ENCODE measurements around the gene NUFIP1.
"Not testable (repeated sequence)": the region's sequence is repeated elsewhere in the genome, so short reads cannot be mapped to it uniquely, and the experiment has no call there.

NUFIP1 gene

DNA sequence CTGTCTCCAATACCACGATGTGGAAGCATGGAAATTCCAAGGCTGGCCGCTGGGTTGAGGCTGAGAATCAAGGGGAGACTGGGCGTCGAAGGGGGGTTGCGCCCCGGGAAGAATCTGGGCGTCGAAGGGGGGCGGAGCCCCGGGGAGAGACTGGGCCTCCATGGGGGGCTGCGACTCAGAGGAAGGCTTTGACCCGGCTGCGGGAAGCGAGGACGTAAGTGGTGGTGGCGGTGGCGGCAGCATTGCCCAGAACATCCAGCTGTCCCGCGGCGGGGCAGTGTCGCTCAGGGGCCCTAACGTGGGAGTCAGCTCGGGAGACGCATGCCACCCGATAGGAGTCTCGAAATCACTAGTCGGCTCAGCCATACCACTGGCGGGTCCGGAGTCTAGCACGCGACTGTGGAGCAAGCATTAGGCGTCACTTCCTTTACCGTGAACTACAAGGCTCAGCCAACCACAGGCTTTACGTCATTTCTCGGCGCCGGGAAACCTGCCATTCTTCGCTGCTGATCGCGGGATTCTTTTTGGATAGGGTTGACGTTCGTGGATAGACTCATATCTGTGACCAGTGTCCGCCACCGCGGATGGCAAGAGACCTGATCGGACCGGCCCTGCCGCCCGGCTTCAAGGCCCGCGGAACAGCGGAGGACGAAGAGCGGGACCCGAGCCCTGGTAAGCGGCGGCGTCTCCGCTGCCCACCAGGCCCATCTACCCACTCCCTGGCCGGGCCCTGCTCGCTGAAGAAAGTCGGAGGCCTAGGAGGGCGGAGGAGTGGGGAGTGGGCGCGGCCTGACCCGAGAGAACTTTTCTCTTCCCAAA lies at the start of gene NUFIP1, which contains the start of gene GPALPP1:
Gene NUFIP1 (minus strand): TSS at position 401 of the 819 bp plus-strand sequence. CDS start 35 bp downstream, at position 366.
Gene GPALPP1 (plus strand): TSS at position 468 of the 819 bp plus-strand sequence. CDS start 117 bp downstream, at position 585.
- TF ChIP-seq POLR2AphosphoS5 (IDR thresholded peaks at IDR 0.05; ENCODE audit: borderline replicate concordance, low read depth, low read length) (peak; percentile 89), FOXP2 (optimal IDR thresholded peaks at IDR 0.05; ENCODE audit: control extremely low read depth, extremely low read length, insufficient read depth) (no peak)
- H3K9me3 ChIP-seq (ENCODE audit: low read depth, low read length), result no peaks in the 10 kb centered on the region
- H3K27ac ChIP-seq, result no peak within 1 kb of the TSS; the same call in 1 of the 2 replicates
- DNase-seq (ENCODE audit: low read depth, low spot score), result peak; percentile 79
- peak within 1 kb of the TSS; percentile 97 for H3K9ac ChIP-seq (ENCODE audit: insufficient read length)
- peak within 1 kb of the TSS; percentile 100 for H3K4me3 ChIP-seq
- H3K36me3 ChIP-seq (ENCODE audit: insufficient read depth, low read length), result peaks cover 20% of the 10 kb centered on the region

DNA sequence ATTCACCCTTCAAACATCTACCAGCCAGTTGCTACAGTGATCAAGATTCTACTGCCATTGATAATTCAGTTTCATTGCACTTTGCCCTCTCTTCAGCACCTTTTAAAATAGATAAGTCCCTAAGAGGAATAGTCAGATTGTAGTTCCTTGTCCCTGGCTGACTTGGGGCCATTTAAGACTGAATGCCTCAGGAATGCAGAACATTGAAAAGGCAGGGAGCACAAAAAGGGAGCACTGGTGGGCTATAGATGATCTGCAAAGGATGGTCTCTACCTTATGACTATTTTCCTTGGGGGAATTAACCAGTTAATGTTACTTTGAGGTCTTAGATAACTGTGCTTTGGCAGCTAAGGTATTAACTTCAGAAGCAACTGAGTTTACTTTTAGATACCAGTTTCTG lies 46.9 kb upstream of the NUFIP1 start:
- Histone ChIP-seq H3K36me3 (ENCODE audit: insufficient read depth, low read length) (peaks cover 8% of the 10 kb centered on the region; the same call in 1 of the 2 replicates), H3K9me3 (ENCODE audit: low read depth, low read length) (no peaks in the 10 kb centered on the region), H3K4me3 (no peak overlapping the region), H3K9ac (ENCODE audit: insufficient read length) (no peak overlapping the region), H3K27ac (no peak overlapping the region)
- DNase-seq (ENCODE audit: low read depth, low spot score), result no peak
- no peak for TF ChIP-seq POLR2AphosphoS5 (IDR thresholded peaks at IDR 0.05; ENCODE audit: borderline replicate concordance, low read depth, low read length)
- TF ChIP-seq FOXP2 (optimal IDR thresholded peaks at IDR 0.05; ENCODE audit: control extremely low read depth, extremely low read length, insufficient read depth), result no peak

DNA sequence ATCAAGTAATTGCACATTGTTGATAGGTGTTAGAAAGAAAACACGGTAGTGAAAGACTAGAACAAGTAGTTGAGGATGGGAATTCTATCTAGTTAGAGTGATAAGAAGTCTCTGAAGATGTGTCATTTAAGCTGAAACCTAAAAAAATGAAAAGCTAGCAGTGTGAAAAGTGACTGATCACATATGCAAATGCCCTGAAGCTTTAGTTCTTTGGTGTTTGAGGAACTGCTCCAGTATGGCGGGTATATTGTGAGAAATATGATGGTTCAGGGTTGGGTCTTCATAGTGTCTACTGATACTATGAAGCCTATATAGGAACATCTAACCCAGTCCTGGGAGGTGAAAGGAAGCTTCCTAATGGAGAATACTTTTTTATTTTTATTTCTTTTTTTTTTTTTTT lies 45.1 kb upstream of the NUFIP1 start:
- Histone ChIP-seq H3K9ac (ENCODE audit: insufficient read length) (no peak overlapping the region), H3K27ac (no peak overlapping the region), H3K4me3 (no peak overlapping the region), H3K9me3 (ENCODE audit: low read depth, low read length) (no peaks in the 10 kb centered on the region), H3K36me3 (ENCODE audit: insufficient read depth, low read length) (peaks cover 9% of the 10 kb centered on the region; the same call in 1 of the 2 replicates)
- DNase-seq (ENCODE audit: low read depth, low spot score), result no peak
- TF ChIP-seq EZH2 (IDR thresholded peaks at IDR 0.05) (no peak), POLR2AphosphoS5 (IDR thresholded peaks at IDR 0.05; ENCODE audit: borderline replicate concordance, low read depth, low read length) (no peak), FOXP2 (optimal IDR thresholded peaks at IDR 0.05; ENCODE audit: control extremely low read depth, extremely low read length, insufficient read depth) (no peak)

DNA sequence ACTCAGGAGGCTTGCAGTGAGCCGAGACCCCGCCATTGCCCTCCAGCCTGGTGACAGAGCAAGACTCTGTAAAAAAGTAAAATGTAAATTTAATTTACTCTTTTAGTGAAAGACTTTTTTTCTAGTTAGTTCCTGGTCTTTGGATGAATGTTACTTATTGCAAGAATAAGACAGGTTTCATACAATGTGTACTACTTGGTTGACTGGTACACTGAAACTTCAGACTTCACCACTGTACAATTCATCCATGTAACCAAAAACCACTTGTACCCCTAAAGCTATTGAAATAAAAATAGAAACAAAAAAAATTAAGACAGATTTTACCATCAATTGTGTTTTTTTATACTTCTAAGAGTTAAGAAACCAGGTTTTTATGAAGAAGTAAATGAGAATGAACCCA lies 35.6 kb upstream of the NUFIP1 start:
- no peak overlapping the region for H3K4me3 ChIP-seq
- TF ChIP-seq POLR2AphosphoS5 (IDR thresholded peaks at IDR 0.05; ENCODE audit: borderline replicate concordance, low read depth, low read length), result no peak
- no peak for TF ChIP-seq EZH2 (IDR thresholded peaks at IDR 0.05)
- no peak for TF ChIP-seq FOXP2 (optimal IDR thresholded peaks at IDR 0.05; ENCODE audit: control extremely low read depth, extremely low read length, insufficient read depth)
- peaks cover 56% of the 10 kb centered on the region for H3K36me3 ChIP-seq (ENCODE audit: insufficient read depth, low read length)
- no peak for DNase-seq (ENCODE audit: low read depth, low spot score)
- no peak overlapping the region for H3K27ac ChIP-seq
- no peaks in the 10 kb centered on the region for H3K9me3 ChIP-seq (ENCODE audit: low read depth, low read length)
- H3K9ac ChIP-seq (ENCODE audit: insufficient read length), result no peak overlapping the region

DNA sequence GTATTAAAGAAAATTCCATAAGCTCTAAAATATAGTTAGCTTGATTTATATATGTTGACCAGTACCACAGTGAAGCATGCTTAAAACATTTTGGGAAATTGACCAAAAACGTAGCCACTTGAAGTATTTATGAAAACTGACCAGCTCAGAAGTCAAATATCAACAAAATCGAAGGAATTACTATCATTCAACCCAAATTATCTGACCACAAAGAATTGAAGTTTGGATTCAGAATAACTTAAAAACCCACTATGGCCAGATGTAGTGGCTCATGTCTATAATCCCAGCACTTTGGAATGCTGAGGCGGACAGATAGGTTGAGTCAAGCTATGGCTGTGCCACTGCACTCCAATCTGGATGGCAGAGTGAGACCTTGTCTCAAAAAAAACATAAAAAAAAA lies 32.0 kb upstream of the NUFIP1 start:
- TF ChIP-seq EZH2 (IDR thresholded peaks at IDR 0.05) (no peak), POLR2AphosphoS5 (IDR thresholded peaks at IDR 0.05; ENCODE audit: borderline replicate concordance, low read depth, low read length) (no peak), FOXP2 (optimal IDR thresholded peaks at IDR 0.05; ENCODE audit: control extremely low read depth, extremely low read length, insufficient read depth) (no peak)

DNA sequence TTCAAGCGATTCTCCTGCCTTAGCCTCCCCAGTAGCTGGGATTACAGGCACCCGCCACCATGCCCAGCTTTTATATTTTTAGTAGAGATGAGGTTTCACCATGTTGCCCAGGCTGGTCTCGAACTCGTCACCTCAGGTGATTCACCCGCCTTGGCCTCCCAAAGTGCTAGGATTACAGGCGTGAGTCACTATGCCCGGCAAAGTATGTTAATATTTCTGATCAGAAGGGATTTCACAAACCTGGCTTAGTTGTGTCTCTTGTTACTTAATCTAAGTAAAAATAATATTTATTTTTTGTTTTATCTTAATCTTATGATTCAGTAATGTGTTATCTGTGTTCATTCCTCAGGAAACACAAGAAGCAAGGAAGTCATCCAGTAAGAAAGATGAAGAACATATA lies 30.7 kb upstream of the NUFIP1 start:
- not testable (repeated sequence) for H3K27ac ChIP-seq; DNase-seq (ENCODE audit: low read depth, low spot score); H3K9me3 ChIP-seq (ENCODE audit: low read depth, low read length); H3K9ac ChIP-seq (ENCODE audit: insufficient read length); H3K4me3 ChIP-seq
- H3K36me3 ChIP-seq (ENCODE audit: insufficient read depth, low read length), result peaks cover 59% of the 10 kb centered on the region

More for the DNA sequence above, 32.0 kb upstream of the NUFIP1 start:
- no peaks in the 10 kb centered on the region for H3K9me3 ChIP-seq (ENCODE audit: low read depth, low read length)
- H3K36me3 ChIP-seq (ENCODE audit: insufficient read depth, low read length), result peaks cover 58% of the 10 kb centered on the region
- no peak for DNase-seq (ENCODE audit: low read depth, low spot score)
- no peak overlapping the region for H3K4me3 ChIP-seq
- H3K9ac ChIP-seq (ENCODE audit: insufficient read length), result no peak overlapping the region
- H3K27ac ChIP-seq, result no peak overlapping the region

DNA sequence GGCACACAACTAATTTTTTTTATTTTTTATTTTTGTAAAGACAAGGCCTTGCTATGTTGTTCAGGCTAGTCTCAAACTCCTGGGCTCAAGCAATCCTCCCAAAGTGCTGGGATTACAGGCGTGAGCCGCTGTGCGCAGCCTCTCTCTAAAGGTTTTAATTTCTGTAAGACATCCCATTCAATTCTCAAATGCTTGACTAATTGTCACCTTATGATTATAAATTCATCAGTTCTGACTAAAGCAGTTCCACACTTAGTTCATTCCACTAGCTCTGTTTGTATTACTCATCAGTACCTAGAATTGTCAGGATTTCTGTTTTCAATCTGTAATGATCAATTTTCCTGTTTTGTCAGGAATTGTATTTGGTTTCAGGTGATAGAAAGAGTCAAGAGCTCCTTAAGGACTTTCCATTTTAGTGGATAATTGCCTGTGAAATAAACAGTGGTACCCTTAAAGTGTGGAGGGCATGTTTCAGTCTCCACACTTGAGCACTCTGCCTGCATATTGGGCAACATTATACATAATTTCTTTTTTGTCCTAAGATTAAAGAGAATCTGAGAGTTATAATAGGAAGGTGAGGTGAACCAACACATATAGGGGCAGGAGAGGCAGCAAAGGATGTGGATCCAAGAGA lies 27.6 kb upstream of the NUFIP1 start:
- no peaks in the 10 kb centered on the region for H3K9me3 ChIP-seq (ENCODE audit: low read depth, low read length)
- peaks cover 48% of the 10 kb centered on the region for H3K36me3 ChIP-seq (ENCODE audit: insufficient read depth, low read length)

DNA sequence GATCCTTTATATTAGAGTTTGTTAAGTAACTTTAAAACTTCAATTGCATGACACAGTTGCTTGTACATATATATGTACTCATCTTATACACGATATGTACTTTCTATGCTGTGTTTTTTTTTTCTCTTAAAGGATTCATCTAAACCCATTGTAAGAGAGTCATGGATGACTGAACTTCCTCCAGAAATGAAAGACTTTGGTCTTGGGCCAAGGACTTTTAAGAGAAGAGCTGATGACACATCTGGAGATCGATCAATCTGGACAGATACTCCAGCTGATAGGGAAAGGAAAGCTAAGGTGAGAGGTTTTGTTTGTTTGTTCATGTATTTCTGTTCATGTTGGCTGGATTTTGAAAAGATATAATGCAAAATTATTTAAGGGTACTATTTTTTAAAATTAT lies 26.0 kb upstream of the NUFIP1 start:
- DNase-seq (ENCODE audit: low read depth, low spot score), result no peak
- TF ChIP-seq EZH2 (IDR thresholded peaks at IDR 0.05) (no peak), POLR2AphosphoS5 (IDR thresholded peaks at IDR 0.05; ENCODE audit: borderline replicate concordance, low read depth, low read length) (no peak), FOXP2 (optimal IDR thresholded peaks at IDR 0.05; ENCODE audit: control extremely low read depth, extremely low read length, insufficient read depth) (no peak)
- Histone ChIP-seq H3K27ac (no peak overlapping the region), H3K4me3 (no peak overlapping the region), H3K9me3 (ENCODE audit: low read depth, low read length) (no peaks in the 10 kb centered on the region), H3K36me3 (ENCODE audit: insufficient read depth, low read length) (peaks cover 47% of the 10 kb centered on the region), H3K9ac (ENCODE audit: insufficient read length) (no peak overlapping the region)

More for the DNA sequence above, 27.6 kb upstream of the NUFIP1 start:
- Histone ChIP-seq H3K9ac (ENCODE audit: insufficient read length) (no peak overlapping the region), H3K4me3 (no peak overlapping the region), H3K27ac (no peak overlapping the region)
- no peak for TF ChIP-seq EZH2 (IDR thresholded peaks at IDR 0.05)
- DNase-seq (ENCODE audit: low read depth, low spot score), result no peak

Data from SK-N-MC (cell line).